Astrocyte of the spinal cord (primary cell): ENCODE measurements around the gene SS18L1.

Experiments used
- DNase-seq: peaks from one replicate; pipeline ENCODE4 v3.0.0; 2011; ENCODE audit warnings: low read depth, low spot score
- H3K4me3 ChIP-seq: 2 replicates; pipeline ENCODE4 v1.5.1; 2011; ENCODE audit warnings: low read depth, mild to moderate bottlenecking, low read length, moderate library complexity
- in situ Hi-C: cut with HindIII; loops from 2 replicates; pipeline ENCODE4 v1.10.0; 2017; ENCODE audit warnings: low sequenced_read_pairs
- TF ChIP-seq, protein P1 (sequence below): IDR thresholded peaks from 2 replicates; pipeline ENCODE4 v1.5.1; 2012; ENCODE audit warnings: low read depth, mild to moderate bottlenecking, low read length, inconsistent platforms

The SS18L1 gene

DNA sequence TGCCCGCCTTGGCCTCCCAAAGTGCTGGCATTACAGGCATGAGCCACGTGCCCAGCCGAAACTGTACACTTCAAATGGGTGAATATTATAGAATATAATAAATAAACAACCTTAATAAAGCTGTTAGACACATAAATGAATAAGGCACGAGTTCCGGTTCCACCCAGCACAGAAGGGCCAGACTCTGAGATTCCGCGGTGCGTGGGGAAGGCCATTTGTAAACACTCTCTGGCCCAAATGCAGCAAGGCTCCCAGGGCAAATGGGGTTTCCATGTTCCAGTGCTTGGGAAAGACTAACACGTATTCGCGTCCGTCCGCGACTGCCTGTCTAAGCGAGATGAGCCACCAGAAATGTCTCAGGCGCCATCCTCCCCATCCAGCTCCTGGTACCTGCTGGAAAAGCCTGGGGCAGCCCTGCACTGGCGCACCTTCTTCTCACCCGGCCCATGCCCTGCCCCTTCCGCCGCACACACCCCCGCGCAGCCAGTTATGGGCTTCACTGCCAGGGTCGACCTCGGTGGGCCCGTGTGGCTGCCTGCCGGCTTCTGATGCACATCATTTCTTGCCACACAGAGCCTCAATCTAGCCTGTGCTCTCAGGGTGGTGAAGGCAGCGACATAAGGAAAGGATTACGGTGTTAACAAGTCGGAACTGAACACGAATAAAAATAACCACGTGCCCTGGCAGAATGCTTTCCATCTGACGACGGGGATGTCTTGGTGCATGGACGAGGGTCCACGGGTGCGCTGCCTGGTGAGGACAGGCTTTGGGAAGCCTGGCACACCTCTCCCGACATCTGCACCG lies 26.8 kb upstream of the SS18L1 start:
- no peak for DNase-seq
- in situ Hi-C loops, result no loop called here
- no peak overlapping the region for H3K4me3 ChIP-seq
- TF ChIP-seq, protein P1, sequence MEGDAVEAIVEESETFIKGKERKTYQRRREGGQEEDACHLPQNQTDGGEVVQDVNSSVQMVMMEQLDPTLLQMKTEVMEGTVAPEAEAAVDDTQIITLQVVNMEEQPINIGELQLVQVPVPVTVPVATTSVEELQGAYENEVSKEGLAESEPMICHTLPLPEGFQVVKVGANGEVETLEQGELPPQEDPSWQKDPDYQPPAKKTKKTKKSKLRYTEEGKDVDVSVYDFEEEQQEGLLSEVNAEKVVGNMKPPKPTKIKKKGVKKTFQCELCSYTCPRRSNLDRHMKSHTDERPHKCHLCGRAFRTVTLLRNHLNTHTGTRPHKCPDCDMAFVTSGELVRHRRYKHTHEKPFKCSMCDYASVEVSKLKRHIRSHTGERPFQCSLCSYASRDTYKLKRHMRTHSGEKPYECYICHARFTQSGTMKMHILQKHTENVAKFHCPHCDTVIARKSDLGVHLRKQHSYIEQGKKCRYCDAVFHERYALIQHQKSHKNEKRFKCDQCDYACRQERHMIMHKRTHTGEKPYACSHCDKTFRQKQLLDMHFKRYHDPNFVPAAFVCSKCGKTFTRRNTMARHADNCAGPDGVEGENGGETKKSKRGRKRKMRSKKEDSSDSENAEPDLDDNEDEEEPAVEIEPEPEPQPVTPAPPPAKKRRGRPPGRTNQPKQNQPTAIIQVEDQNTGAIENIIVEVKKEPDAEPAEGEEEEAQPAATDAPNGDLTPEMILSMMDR, result no peak

DNA sequence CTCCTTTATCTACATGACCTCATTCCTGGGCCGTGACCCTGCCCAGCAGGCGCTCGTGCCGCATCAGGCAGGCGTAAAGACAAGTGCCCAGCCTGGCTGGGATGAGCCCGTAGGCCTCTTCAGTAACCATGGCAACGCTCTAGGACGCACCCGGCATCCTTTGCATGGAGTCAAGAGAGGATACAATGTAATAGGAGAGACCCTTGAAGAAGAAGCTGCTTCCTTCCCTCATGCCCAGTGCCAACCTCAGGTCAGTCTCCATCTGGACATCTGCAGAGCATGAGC lies 26.3 kb upstream of the SS18L1 start:
- in situ Hi-C loops, result no loop called here
- TF ChIP-seq, protein P1, result no peak
- DNase-seq, result no peak
- no peak overlapping the region for H3K4me3 ChIP-seq

DNA sequence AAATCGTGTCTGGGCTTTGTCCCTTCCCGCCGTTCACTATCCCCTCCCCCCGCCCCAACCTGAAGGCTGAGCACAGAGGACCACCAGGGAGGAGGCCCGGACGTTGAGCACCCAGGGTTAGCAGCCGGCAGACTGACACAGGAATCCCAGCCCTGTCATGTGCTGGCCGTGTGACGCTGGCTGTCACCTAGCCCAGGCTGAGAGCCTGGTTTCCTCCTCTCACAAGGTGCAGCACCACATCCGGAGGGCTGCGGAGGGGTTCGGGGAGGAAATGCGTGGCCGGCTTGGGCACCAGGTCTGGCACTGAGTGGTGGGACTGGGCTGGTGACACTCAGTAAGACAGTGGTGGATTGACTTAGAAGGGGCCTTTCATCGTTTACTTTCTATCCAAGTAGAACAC lies 25.9 kb upstream of the SS18L1 start:
- no peak for DNase-seq
- no peak overlapping the region for H3K4me3 ChIP-seq
- in situ Hi-C loops, result no loop called here
- TF ChIP-seq, protein P1, result no peak

DNA sequence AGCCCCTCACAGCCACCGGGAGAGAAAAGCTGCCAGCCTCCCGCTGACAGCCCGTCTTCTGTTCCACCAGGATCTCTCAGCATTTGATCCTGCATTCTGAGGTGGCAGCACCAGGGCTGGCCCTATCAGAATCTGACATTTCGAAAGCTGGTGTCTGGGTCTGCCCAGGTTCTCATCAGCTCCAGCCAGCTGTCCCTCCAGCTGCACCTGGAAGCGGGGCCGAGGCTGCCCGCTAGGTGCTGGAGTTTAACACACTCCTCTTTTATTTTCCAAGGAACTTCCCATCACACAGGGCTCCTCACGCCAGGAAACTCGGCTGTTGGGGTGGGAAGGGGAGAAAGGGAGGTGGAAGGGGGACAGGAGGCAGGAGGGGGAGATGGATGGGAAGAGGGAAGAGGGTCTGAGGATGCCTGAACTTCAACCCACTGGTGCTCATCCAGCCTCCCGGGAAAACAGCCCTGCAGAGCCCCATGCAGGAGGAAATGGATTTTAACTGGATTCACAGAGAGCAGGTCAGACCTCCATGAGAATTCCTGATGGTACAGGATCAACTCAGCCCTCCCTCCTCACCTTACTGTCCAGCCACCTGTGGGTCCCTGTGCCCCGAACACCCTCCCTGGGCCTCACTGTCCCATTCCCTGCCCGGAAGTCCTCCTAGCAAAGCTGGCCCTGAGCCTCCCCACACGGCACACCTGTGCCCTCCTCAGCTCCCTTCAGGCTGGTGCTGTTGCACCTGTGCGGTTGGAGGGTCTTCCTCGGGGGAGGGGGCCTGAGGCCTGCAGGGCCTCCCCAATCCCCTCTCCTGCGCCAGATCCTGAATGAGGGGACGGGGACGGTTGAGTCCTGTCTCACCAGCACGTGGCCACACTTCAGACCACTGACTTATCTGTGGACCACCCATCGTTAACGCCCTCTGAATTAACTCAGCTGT lies 25.2 kb upstream of the SS18L1 start:
- TF ChIP-seq, protein P1, result no peak
- no peak for DNase-seq
- in situ Hi-C loops, result no loop called here
- H3K4me3 ChIP-seq, result no peak overlapping the region

DNA sequence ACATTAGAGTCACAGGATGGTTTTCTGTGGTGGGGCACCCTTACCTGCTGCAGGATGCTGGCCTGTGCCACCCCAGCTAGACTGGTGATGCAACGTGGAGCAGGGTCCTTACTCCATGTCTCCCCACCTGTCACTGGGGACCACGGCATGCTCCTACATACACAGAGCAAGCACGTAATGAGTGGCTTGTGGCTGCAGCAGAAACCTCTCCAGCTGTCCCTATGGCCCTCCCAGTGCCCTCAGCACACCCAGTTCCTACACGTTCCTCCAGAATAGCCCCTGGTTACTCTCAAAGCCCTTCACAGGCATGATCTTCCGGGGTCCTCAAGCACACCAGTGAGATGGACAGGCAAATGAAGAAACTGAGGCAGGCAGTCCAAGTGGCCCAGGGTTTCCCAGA lies 24.5 kb upstream of the SS18L1 start:
- no peak for DNase-seq
- no peak overlapping the region for H3K4me3 ChIP-seq
- in situ Hi-C loops, result no loop called here
- TF ChIP-seq, protein P1, result no peak

DNA sequence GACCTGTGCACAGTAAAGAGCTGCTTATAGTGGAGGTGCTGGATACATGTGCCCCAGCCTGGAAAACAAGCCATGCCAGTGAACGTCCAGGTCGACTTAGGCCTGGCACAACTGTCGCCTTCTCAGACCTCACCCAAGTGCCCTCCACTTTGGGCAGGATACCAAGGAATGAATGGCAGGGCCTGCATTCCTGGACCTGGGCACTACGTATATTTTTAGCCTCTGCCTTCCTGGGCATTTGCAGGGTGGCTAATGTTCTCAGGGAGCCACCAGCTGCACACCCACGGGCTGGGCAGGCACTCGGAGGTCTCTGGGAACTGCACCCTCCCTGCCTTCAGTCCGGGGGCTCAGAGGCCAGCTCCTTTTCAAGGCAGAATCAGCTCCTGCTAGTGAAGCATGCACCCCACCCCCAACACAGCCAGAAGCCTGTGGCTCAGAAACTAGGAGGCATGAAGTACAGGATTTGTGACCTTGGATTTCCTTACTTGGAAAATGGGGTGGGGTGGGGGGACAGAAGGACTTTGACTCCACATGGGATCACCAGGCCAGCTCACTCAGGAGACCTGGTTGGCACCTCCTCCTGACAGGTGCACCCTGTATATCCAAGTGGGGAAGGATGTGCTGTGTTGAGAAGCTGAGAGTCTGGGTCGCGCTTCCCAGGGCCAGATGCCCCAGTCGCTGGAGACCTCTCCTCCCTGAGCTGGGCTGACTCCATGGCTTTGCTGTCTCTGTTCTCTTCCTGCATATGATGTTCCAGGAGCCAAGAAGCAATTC lies 23.8 kb upstream of the SS18L1 start:
- TF ChIP-seq, protein P1, result no peak
- DNase-seq, result no peak
- no peak overlapping the region for H3K4me3 ChIP-seq
- in situ Hi-C loops, result no loop called here
